SK-N-SH (cell line): Measurements from ENCODE around the gene PIP5K1C. TPM values are rescaled to one million over a fixed set of nuclear protein-coding genes. Genes with fewer than 3 reads are reported as not detected.

Source experiments
- CTCF ChIA-PET: fragments of 300-600, 350-600 bp; formaldehyde crosslinking; extraction: SDS; loops from one replicate; lab custom pipeline; 2021; lab: Yijun Ruan, JAX
- POLR2A ChIA-PET: fragments of 350-600 bp; sonication (Branson Sonifier 250); formaldehyde crosslinking; extraction: SDS; loops from one replicate; lab custom pipeline; 2020; ENCODE audit warnings: antibody characterized with exemption, inconsistent platforms; lab: Yijun Ruan, JAX
- DNase-seq: peaks from one replicate; pipeline ENCODE4 v3.0.0; 2012
- H2AFZ ChIP-seq: fragments of 200-600 bp; sonication (generic); 2 replicates; pipeline ENCODE4 v1.8.1; 2016; ENCODE audit warnings: antibody characterized with exemption, mild to moderate bottlenecking, low read depth
- H3F3A ChIP-seq: fragments of 200-600 bp; sonication (generic); replicated peaks from 2 replicates; pipeline ENCODE3; 2016; ENCODE audit warnings: antibody characterized with exemption, mild to moderate bottlenecking; ENCODE audit not compliant: insufficient read depth
- H3K27ac ChIP-seq, 2 experiments: fragments of 200-500 bp in 1 of 2; fragments of 200-600 bp in 1 of 2; sonication (Bioruptor generic) in 1 of 2; sonication (generic), shearing (Covaris generic) in 1 of 2; 2 replicates each; pipeline versions ENCODE4 v1.5.1 to v1.6.1; 2014 to 2016; ENCODE audit warnings: low read depth in 2 of 2, inconsistent platforms in 1 of 2, low read length in 1 of 2, mild to moderate bottlenecking in 1 of 2, mixed read lengths in 1 of 2
- H3K27me3 ChIP-seq: fragments of 200-600 bp; sonication (generic), shearing (Covaris generic); 2 replicates; pipeline ENCODE4 v1.6.1; 2016; ENCODE audit warnings: mixed run types; ENCODE audit not compliant: insufficient read depth
- H3K36me3 ChIP-seq, 2 experiments: fragments of 200-500 bp in 1 of 2; fragments of 200-600 bp in 1 of 2; sonication (Bioruptor generic) in 1 of 2; sonication (generic) in 1 of 2; replicated peaks in 1 of 2; 2 replicates each; pipeline versions ENCODE3 to v1.5.1; 2014 to 2016; ENCODE audit warnings: low read length in 1 of 2, mild to moderate bottlenecking in 1 of 2; ENCODE audit not compliant: insufficient read depth in 2 of 2, control insufficient read depth in 1 of 2
- H3K4me1 ChIP-seq, 2 experiments: fragments of 200-500 bp in 1 of 2; fragments of 200-600 bp in 1 of 2; sonication (Bioruptor generic) in 1 of 2; sonication (generic), shearing (Covaris generic) in 1 of 2; 2 replicates each; pipeline versions ENCODE4 v1.5.1 to v1.6.1; 2014 to 2016; ENCODE audit warnings: low read depth in 1 of 2, low read length in 1 of 2, mixed run types in 1 of 2; ENCODE audit not compliant: insufficient read depth in 2 of 2, control insufficient read depth in 1 of 2
- H3K4me2 ChIP-seq: fragments of 200-600 bp; sonication (generic), shearing (Covaris generic); 2 replicates; pipeline ENCODE4 v1.6.1; 2017; ENCODE audit warnings: mixed run types
- H3K4me3 ChIP-seq, 2 experiments: fragments of 200-500 bp in 1 of 2; fragments of 200-600 bp in 1 of 2; sonication (Bioruptor generic) in 1 of 2; sonication (generic), shearing (Covaris generic) in 1 of 2; 2 replicates each; pipeline versions ENCODE4 v1.5.1 to v1.8.1; 2014 to 2016; ENCODE audit warnings: low read depth in 2 of 2, inconsistent platforms in 1 of 2, low read length in 1 of 2, mild to moderate bottlenecking in 1 of 2, mixed read lengths in 1 of 2, moderate library complexity in 1 of 2
- H3K79me2 ChIP-seq: fragments of 200-600 bp; sonication (generic); 2 replicates; pipeline ENCODE4 v1.8.1; 2017; ENCODE audit warnings: mild to moderate bottlenecking; ENCODE audit not compliant: insufficient read depth
- H3K9ac ChIP-seq: fragments of 200-600 bp; sonication (generic); 2 replicates; pipeline ENCODE4 v1.6.1; 2017; ENCODE audit warnings: mixed run types
- H3K9me2 ChIP-seq: fragments of 200-600 bp; sonication (generic); 2 replicates; pipeline ENCODE4 v1.6.1; 2017; ENCODE audit warnings: mixed run types
- H3K9me3 ChIP-seq: fragments of 200-600 bp; sonication (generic); 2 replicates; pipeline ENCODE4 v1.6.1; 2017; ENCODE audit warnings: mixed run types, mild to moderate bottlenecking, moderate library complexity
- H4K20me1 ChIP-seq: fragments of 200-600 bp; sonication (generic); 2 replicates; pipeline ENCODE4 v1.6.1; 2017; ENCODE audit warnings: mild to moderate bottlenecking, mixed run types; ENCODE audit not compliant: insufficient read depth
- CHD2 ChIP-seq: fragments of 150-350 bp; IDR thresholded peaks from 2 replicates; pipeline ENCODE4 v1.6.1; 2018; ENCODE audit warnings: low read length; ENCODE audit not compliant: partially characterized antibody
- ELF1 ChIP-seq: IDR thresholded peaks from 2 replicates; pipeline ENCODE4 v1.4.0; 2012
- EZH2phosphoT487 ChIP-seq: fragments of 200-600 bp; sonication (generic); IDR thresholded peaks from 2 replicates; pipeline ENCODE4 v1.6.1; 2017; ENCODE audit warnings: low read depth, mixed run types, mild to moderate bottlenecking, antibody characterized with exemption, moderate library complexity, borderline replicate concordance
- FOXM1 ChIP-seq: IDR thresholded peaks from 2 replicates; pipeline ENCODE4 v1.4.0; 2012; ENCODE audit warnings: low read depth, mild to moderate bottlenecking
- JUND ChIP-seq: IDR thresholded peaks from 2 replicates; pipeline ENCODE4 v1.4.0; 2012
- MEF2A ChIP-seq: IDR thresholded peaks from 2 replicates; pipeline ENCODE4 v1.4.0; 2012; ENCODE audit warnings: low read depth, borderline replicate concordance
- MXI1 ChIP-seq: IDR thresholded peaks from 2 replicates; pipeline ENCODE4 v1.6.1; 2012; ENCODE audit warnings: mild to moderate bottlenecking, low read depth, low read length, improper control_type of control experiment
- NRF1 ChIP-seq: IDR thresholded peaks from 2 replicates; pipeline ENCODE4 v1.6.1; 2012; ENCODE audit warnings: low read depth, mild to moderate bottlenecking, low read length
- RCOR1 ChIP-seq: fragments of 150-350 bp; IDR thresholded peaks from 2 replicates; pipeline ENCODE4 v1.6.1; 2017; ENCODE audit warnings: antibody characterized with exemption, low read length
- RFX5 ChIP-seq: IDR thresholded peaks from 2 replicates; pipeline ENCODE4 v1.6.1; 2012; ENCODE audit warnings: mild to moderate bottlenecking, improper control_type of control experiment, low read length
- SMC3 ChIP-seq: IDR thresholded peaks from 2 replicates; pipeline ENCODE4 v1.6.1; 2012; ENCODE audit warnings: low read depth, low read length, improper control_type of control experiment
- WGBS: methylation state at CpG from one replicate; pipeline ENCODE4 v1.1.6; 2017; ENCODE audit warnings: low lambda C conversion rate; 5-methylcytosine and 5-hydroxymethylcytosine counted together
- polyA plus RNA-seq, 3 experiments: library from polyadenylated mRNA; depleted of rRNA; stranded (reverse); fragments of >200 nt; gene quantifications; 2 replicates each; pipeline ENCODE4 v1.2.3, GENCODE V29; 2012
- TF ChIP-seq, protein P1 (sequence below): IDR thresholded peaks from 2 replicates; pipeline ENCODE4 v1.6.1; 2012; ENCODE audit warnings: mild to moderate bottlenecking, low read depth, low read length, moderate library complexity

The PIP5K1C gene
- polyA plus RNA-seq, 1 of the 3 experiments (the other 2 are of a cell fraction), result 12.3 TPM

DNA sequence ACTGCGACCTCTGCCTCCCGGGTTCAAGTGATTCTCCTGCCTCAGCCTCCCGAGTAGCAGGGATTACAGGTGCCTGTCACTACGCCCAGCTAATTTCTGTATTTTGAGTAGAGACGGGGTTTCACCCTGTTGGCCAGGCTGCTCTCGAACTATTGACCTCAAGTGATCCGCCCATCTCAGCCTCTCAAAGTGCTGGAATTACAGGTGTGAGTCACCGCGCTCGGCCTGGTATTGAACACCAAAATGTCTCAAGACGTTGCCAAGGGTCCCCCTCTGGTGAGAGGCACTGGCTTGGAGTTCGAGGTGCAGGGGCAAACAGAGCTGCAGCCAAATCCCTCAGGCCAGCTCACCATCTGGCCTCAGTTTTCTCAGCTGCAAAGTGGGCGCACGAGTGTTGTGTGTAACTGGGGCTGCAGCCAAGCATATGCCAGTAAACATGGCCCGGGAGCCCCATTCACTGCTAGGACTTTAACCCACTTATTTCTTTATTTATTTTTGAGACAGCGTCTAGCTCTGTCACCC is 15.9 kb upstream of the PIP5K1C start:
- WGBS, result 80% methylated on average over 6 of the region's 16 CpGs
- H3K4me3 ChIP-seq, result no peak overlapping the region
- H3K4me2 ChIP-seq, result no peak overlapping the region
- no peaks in the 10 kb centered on the region for H3K9me3 ChIP-seq
- no peak overlapping the region for H3K27ac ChIP-seq
- no peaks in the 10 kb centered on the region for H3K9me2 ChIP-seq
- no peaks in the 10 kb centered on the region; the same call in none of the 2 replicates for H3K27me3 ChIP-seq
- H3K4me1 ChIP-seq, result no peaks in the 10 kb centered on the region; a peak in 1 of 4 replicates
- no peaks in the 10 kb centered on the region for H3F3A ChIP-seq
- no peaks in the 10 kb centered on the region for H3K36me3 ChIP-seq
- no peak for DNase-seq
- H3K79me2 ChIP-seq, result no peaks in the 10 kb centered on the region
- ChIA-PET POLR2A (no interaction called here), CTCF (no interaction called here)
- TF ChIP-seq RCOR1, result no peak
- no peak overlapping the region for H2AFZ ChIP-seq
- no peak overlapping the region for H3K9ac ChIP-seq
- no peaks in the 10 kb centered on the region for H4K20me1 ChIP-seq

DNA sequence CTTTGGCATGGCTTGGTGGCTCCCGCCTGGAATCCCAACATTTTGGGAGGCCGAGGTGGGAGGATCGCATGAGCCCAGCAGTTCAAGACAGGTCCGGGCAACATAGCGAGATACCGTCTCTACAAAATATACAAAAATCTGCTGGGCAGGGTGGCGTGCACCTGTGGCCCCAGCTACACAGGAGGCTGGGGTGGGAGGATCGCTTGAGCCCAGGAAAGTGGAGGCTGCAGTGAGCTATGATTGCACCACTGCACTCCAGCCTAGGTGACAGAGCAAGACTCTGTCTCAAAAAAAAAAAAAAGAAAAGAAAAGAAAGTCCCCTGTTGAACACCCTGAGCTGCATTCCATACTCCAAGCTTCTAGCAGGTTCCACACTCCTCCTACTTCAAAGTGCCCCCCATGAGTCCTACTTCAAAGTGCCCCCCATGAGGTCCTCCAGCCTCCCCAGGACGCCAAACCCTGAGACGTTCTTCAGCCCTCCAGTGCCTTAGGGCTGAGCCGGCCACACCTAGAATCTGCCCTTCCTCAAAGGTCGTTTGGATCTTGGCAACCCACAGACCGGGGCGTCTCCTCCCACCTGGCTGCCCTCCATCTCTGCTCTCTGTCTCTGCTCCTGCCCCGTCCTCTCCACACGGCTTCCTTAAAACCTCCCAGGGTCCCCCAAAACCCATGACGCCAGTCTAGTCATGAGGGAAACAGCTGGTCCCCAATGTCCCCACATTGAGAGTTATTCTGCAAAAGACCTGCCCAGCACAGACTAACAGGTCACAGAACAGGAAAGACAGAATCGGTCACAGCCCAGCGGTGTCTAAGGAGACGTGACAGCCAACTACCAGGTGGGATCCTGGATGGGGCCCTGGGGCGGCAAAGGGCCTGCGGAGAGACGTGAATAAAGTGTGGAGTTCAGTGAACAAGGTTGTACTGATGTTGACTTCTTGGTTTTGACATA is 12.7 kb upstream of the PIP5K1C start:
- H3K4me2 ChIP-seq, result no peak overlapping the region
- H3K27me3 ChIP-seq, result peaks cover 16% of the 10 kb centered on the region
- H4K20me1 ChIP-seq, result no peaks in the 10 kb centered on the region
- no peaks in the 10 kb centered on the region; a peak in 1 of 4 replicates for H3K4me1 ChIP-seq
- WGBS, result 29% methylated on average over 22 of the region's 23 CpGs
- no peak overlapping the region for H2AFZ ChIP-seq
- no peaks in the 10 kb centered on the region for H3K36me3 ChIP-seq
- H3K9ac ChIP-seq, result no peak overlapping the region
- ChIA-PET CTCF (interaction anchor here (0.8 to 1.2 kb wide), 5 partner anchors 8 to 155 kb away, joined by 3 to 4 read pairs (median 3); partner anchors contain the start of gene MFSD12), POLR2A (no interaction called here)
- DNase-seq, result no peak
- H3K27ac ChIP-seq, result no peak overlapping the region
- no peaks in the 10 kb centered on the region for H3K79me2 ChIP-seq
- no peaks in the 10 kb centered on the region for H3K9me3 ChIP-seq
- no peak overlapping the region for H3K4me3 ChIP-seq
- no peaks in the 10 kb centered on the region for H3F3A ChIP-seq
- TF ChIP-seq JUND (no peak), SMC3 (no peak), MXI1 (no peak), NRF1 (no peak), EZH2phosphoT487 (no peak), ELF1 (no peak), CHD2 (no peak), RFX5 (no peak), MEF2A (no peak), FOXM1 (no peak)
- TF ChIP-seq, protein P1, sequence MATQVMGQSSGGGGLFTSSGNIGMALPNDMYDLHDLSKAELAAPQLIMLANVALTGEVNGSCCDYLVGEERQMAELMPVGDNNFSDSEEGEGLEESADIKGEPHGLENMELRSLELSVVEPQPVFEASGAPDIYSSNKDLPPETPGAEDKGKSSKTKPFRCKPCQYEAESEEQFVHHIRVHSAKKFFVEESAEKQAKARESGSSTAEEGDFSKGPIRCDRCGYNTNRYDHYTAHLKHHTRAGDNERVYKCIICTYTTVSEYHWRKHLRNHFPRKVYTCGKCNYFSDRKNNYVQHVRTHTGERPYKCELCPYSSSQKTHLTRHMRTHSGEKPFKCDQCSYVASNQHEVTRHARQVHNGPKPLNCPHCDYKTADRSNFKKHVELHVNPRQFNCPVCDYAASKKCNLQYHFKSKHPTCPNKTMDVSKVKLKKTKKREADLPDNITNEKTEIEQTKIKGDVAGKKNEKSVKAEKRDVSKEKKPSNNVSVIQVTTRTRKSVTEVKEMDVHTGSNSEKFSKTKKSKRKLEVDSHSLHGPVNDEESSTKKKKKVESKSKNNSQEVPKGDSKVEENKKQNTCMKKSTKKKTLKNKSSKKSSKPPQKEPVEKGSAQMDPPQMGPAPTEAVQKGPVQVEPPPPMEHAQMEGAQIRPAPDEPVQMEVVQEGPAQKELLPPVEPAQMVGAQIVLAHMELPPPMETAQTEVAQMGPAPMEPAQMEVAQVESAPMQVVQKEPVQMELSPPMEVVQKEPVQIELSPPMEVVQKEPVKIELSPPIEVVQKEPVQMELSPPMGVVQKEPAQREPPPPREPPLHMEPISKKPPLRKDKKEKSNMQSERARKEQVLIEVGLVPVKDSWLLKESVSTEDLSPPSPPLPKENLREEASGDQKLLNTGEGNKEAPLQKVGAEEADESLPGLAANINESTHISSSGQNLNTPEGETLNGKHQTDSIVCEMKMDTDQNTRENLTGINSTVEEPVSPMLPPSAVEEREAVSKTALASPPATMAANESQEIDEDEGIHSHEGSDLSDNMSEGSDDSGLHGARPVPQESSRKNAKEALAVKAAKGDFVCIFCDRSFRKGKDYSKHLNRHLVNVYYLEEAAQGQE, result no peak
- H3K9me2 ChIP-seq, result no peaks in the 10 kb centered on the region
